Gastroesophageal sphincter (tissue), 3 donors: ENCODE results near the gene MLST8.

Source experiments
- CTCF ChIP-seq, 4 experiments: fragments of 200-600 bp in 2 of 4; fragments of 450-650 bp in 2 of 4; sonication (generic) in 1 of 4; IDR thresholded peaks; one replicate each; pipeline ENCODE4 v1.5.1; 2017 to 2019; ENCODE audit warnings: antibody characterized with exemption in 4 of 4, mild to moderate bottlenecking in 2 of 4, moderate library complexity in 2 of 4
- EP300 ChIP-seq: sonication (generic); formaldehyde crosslinking; IDR thresholded peaks from one replicate; pipeline ENCODE4 v1.6.1; 2017; ENCODE audit warnings: antibody characterized with exemption, mild to moderate bottlenecking
- POLR2A ChIP-seq, 2 donors: fragments of 450-650 bp; IDR thresholded peaks; one replicate each; pipeline ENCODE4 v1.6.1; 2017; ENCODE audit warnings: antibody characterized with exemption in 2 of 2, mild to moderate bottlenecking in 2 of 2, moderate library complexity in 1 of 2

- TF ChIP-seq EP300: no peak
- TF ChIP-seq POLR2A (IDR thresholded peaks at IDR 0.05): no peak
- TF ChIP-seq CTCF (IDR thresholded peaks at IDR 0.05): no peak
These were observed 47.6 kb upstream of the MLST8 start for GRCh38 chr16:2157480-2158261.
